Activated CD4-positive, alpha-beta T cell treated with anti-CD3 and anti-CD28 coated beads, Interleukin-2, amount 10 ng/mL, durations not matched to agents 24 days and 14 days (primary cell): ENCODE results near the gene NDFIP1. TPM values are rescaled to one million over a fixed set of nuclear protein-coding genes. Genes with fewer than 3 reads are reported as not detected.
"Not testable (repeated sequence)": the region's sequence is repeated elsewhere in the genome, so short reads cannot be mapped to it uniquely, and the experiment has no call there.

Experiments used
- DNase-seq: peaks from one replicate; pipeline ENCODE4 v3.0.0; 2022
- H3K27ac Mint-ChIP-seq: one replicate; pipeline ENCODE4 v1.8.0; 2022; ENCODE audit warnings: mild to moderate bottlenecking, mixed read lengths
- H3K27me3 Mint-ChIP-seq: one replicate; pipeline ENCODE4 v1.8.0; 2022; ENCODE audit warnings: mixed read lengths
- H3K36me3 Mint-ChIP-seq: one replicate; pipeline ENCODE4 v1.8.0; 2022; ENCODE audit warnings: low read depth, mild to moderate bottlenecking, mixed read lengths
- H3K4me1 Mint-ChIP-seq: one replicate; pipeline ENCODE4 v1.8.0; 2021; ENCODE audit warnings: mixed read lengths
- H3K4me3 Mint-ChIP-seq: one replicate; pipeline ENCODE4 v1.8.0; 2022; ENCODE audit warnings: mild to moderate bottlenecking, moderate library complexity, mixed read lengths
- H3K9me3 Mint-ChIP-seq: one replicate; pipeline ENCODE4 v1.8.0; 2021; ENCODE audit warnings: mixed read lengths
- intact Hi-C: fragments of 100-400 bp; cut with micrococcal nuclease; formaldehyde crosslinking; loops from one replicate; pipeline ENCODE4 v1.15.1; 2023
- total RNA-seq: library from RNA; stranded (reverse); gene quantifications from 2 replicates; pipeline ENCODE4 v1.2.3, GENCODE V29; 2022

NDFIP1 gene
- total RNA-seq, 1 donor from 2014 or later = 122 TPM

GRCh38 chr5:142183561-142183960 is 75.0 kb downstream of the NDFIP1 start:
- DNase-seq = no peak
- Mint-ChIP-seq H3K36me3 (no peaks in the 10 kb centered on the region), H3K9me3 (no peaks in the 10 kb centered on the region), H3K4me1 (peaks cover under 1% of the 10 kb centered on the region), H3K4me3 (no peak overlapping the region), H3K27ac (no peak overlapping the region), H3K27me3 (peaks cover 9% of the 10 kb centered on the region)
- intact Hi-C loops = no loop called here

DNA sequence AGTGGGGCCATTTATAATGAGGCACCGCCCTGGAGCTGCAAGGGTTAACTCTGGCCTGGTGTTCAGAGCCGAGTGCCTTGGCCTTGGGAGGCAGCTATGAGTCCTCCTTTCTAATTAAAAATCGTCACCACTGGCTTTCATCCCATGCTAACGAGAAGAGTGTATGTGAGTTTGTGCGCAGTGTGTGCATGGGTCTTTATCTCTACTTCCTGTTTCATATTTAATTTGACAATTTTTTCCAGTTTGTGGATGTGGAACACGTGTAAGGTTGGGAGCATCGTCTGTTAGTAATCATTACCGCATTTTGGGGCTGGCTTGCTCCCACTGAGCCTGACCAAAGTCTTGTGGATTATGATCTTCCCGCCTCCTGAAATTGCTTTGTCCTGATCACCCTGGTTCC is 76.4 kb downstream of the NDFIP1 start:
- H3K9me3 Mint-ChIP-seq = no peaks in the 10 kb centered on the region
- intact Hi-C loops = no loop called here
- H3K27ac Mint-ChIP-seq = no peak overlapping the region
- peaks cover 2% of the 10 kb centered on the region for H3K4me1 Mint-ChIP-seq
- DNase-seq = no peak
- H3K36me3 Mint-ChIP-seq = no peaks in the 10 kb centered on the region
- H3K4me3 Mint-ChIP-seq = no peak overlapping the region
- peaks cover 9% of the 10 kb centered on the region for H3K27me3 Mint-ChIP-seq

GRCh38 chr5:142186514-142186856 is 77.9 kb downstream of the NDFIP1 start:
- intact Hi-C loops = no loop called here
- H3K27me3 Mint-ChIP-seq = peaks cover 9% of the 10 kb centered on the region
- DNase-seq = no peak
- H3K9me3 Mint-ChIP-seq = no peaks in the 10 kb centered on the region
- H3K4me3 Mint-ChIP-seq = no peak overlapping the region
- peaks cover 2% of the 10 kb centered on the region for H3K4me1 Mint-ChIP-seq
- no peaks in the 10 kb centered on the region for H3K36me3 Mint-ChIP-seq
- H3K27ac Mint-ChIP-seq = no peak overlapping the region

DNA sequence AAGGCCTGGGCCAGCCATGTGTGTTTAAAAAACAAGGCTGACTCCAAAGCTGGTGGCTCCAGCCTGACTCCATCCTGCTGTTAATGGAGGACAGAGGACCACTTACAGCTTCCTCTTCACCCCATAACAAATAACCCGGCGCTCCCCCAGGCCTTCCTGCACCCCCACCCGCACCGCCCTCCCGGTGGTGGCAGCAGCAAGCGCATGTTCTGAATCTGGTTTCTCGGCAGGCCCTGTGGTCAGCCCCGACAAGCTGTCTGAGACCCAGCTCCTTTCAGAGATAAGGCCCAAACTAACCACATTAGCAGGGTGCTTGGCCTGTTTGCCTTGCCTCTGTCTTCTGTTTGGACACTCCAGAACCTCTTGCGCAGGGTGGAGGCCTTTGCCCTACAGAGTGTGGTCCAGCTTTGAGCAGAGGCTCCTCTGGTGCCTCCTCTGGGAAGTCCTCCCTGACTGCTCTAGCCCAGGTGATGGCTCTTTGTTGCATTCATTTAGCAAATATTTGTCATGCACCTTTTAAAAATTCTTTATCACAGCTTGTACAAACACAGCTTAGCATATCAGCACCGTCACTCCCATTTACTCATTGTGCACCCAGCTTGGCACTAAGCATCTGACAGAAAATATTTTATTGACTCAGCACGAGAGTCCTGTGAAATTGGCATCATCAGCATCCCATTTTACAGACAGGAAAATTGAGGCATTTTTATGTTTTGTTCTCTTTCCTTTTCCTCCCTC is 78.4 kb downstream of the NDFIP1 start:
- no peaks in the 10 kb centered on the region for H3K9me3 Mint-ChIP-seq
- H3K36me3 Mint-ChIP-seq = no peaks in the 10 kb centered on the region
- intact Hi-C loops = no loop called here
- no peak for DNase-seq
- H3K4me3 Mint-ChIP-seq = no peak overlapping the region
- peaks cover 2% of the 10 kb centered on the region for H3K4me1 Mint-ChIP-seq
- H3K27ac Mint-ChIP-seq = no peak overlapping the region
- peaks cover 9% of the 10 kb centered on the region for H3K27me3 Mint-ChIP-seq

GRCh38 chr5:142188691-142189090 is 80.1 kb downstream of the NDFIP1 start:
- H3K9me3 Mint-ChIP-seq, H3K27me3 Mint-ChIP-seq, H3K36me3 Mint-ChIP-seq, H3K4me3 Mint-ChIP-seq, DNase-seq, H3K4me1 Mint-ChIP-seq, intact Hi-C loops, H3K27ac Mint-ChIP-seq: not testable (repeated sequence)

DNA sequence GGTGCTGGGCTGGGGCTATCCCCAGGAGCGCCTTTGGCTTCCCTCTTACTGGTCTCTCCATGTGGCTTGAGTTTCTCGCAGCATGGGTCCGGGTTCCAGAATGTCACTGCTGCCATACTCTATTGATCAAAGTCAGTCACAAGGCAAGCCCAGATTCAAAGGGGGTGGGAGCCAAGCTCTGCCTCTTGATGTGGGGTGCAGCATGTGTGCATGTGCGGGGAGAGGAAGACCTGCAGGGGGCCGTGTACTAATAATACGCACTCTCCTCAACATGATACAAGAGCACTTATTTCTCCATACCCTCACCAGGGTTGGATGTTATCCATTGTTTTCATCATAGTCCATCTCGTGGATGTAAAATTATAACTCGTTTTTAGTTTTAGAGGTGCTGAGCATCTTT is 81.2 kb downstream of the NDFIP1 start:
- Mint-ChIP-seq H3K27me3 (peaks cover 4% of the 10 kb centered on the region), H3K27ac (no peak overlapping the region), H3K36me3 (no peaks in the 10 kb centered on the region), H3K4me1 (peaks cover 2% of the 10 kb centered on the region), H3K4me3 (no peak overlapping the region), H3K9me3 (no peaks in the 10 kb centered on the region)
- no peak for DNase-seq
- intact Hi-C loops = no loop called here

DNA sequence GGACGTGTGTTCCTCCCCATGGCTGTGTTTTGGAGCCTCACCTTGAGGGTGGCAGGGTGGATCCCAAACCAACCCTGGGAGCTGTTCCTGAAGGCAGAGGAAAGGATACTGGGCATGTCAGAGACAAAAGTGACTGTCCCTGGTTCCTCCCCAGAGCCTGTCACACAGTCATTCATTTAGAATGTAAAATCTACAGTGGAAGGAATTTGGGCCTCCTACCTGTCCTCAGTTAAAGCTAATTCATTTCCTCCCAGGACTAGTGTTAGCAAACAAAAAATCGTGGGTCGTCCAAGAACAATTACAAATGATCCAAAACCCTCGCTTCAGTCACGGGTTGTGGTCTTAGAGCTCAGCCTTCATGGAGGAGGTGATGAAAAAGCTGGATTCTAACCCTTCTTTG is 83.2 kb downstream of the NDFIP1 start:
- intact Hi-C loops = no loop called here
- no peak for DNase-seq
- Mint-ChIP-seq H3K27me3 (peaks cover 4% of the 10 kb centered on the region), H3K36me3 (no peaks in the 10 kb centered on the region), H3K27ac (no peak overlapping the region), H3K9me3 (no peaks in the 10 kb centered on the region), H3K4me1 (peaks cover 2% of the 10 kb centered on the region), H3K4me3 (no peak overlapping the region)

DNA sequence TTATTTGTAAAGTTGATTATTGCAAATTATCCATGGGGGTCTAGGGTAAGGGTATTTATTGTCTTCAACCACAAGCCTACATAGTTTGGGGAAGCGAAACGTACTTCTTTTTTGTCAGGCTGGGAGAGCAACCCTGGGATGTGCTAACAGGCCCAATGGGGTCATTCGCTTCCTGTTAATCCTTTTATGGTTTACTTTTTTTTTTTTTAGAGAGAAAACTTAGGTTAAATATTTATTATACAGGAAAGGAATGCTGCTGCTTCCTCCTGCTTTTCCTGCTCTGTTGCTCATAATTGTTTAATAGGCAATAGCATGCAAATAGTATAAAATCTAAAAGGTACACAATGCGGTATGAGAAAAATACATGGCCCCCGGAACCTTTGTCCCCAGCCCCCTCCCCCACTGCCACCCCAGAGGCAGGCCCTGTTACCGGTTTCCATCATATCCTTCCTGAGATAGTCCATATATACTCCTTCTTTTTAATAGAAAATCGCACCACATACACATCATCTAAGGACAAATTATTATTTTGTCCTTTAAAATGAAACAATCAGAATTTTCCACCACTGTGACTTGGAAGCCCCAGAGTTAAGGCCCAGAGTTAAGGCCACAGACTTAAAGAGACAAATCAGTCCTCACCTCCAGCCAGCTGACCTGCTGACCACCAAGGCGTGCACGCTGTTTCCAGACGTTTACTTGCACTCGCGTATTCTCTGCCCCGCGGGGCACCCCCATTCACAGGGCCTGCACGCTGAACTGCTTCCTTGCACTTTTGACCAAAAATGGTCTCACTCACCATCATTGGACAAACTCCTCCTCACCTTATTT is 83.9 kb downstream of the NDFIP1 start:
- no peaks in the 10 kb centered on the region for H3K36me3 Mint-ChIP-seq
- H3K27ac Mint-ChIP-seq = no peak overlapping the region
- peaks cover 3% of the 10 kb centered on the region for H3K27me3 Mint-ChIP-seq
- no peak overlapping the region for H3K4me3 Mint-ChIP-seq
- no peak for DNase-seq
- H3K4me1 Mint-ChIP-seq = peaks cover 2% of the 10 kb centered on the region
- no peaks in the 10 kb centered on the region for H3K9me3 Mint-ChIP-seq
- intact Hi-C loops = no loop called here

DNA sequence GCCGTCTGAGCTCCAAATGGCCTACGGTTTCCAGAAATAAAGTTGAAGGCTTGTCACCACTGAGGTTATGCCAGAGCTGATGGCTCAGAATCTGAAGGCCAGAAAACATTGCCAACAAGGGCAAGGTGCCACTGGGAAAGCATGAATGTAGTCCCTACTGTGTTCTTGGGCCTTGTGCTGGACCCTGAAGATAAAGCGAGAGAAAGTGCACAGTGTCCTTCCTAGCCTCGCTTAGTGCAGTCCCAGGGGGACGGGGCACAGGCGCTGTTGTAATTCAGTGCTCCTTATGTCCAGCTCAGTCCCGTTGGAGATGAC is 84.5 kb downstream of the NDFIP1 start:
- intact Hi-C loops = no loop called here
- Mint-ChIP-seq H3K4me1 (peaks cover 2% of the 10 kb centered on the region), H3K9me3 (no peaks in the 10 kb centered on the region), H3K4me3 (no peak overlapping the region), H3K27me3 (no peaks in the 10 kb centered on the region), H3K36me3 (no peaks in the 10 kb centered on the region), H3K27ac (no peak overlapping the region)
- DNase-seq = no peak

DNA sequence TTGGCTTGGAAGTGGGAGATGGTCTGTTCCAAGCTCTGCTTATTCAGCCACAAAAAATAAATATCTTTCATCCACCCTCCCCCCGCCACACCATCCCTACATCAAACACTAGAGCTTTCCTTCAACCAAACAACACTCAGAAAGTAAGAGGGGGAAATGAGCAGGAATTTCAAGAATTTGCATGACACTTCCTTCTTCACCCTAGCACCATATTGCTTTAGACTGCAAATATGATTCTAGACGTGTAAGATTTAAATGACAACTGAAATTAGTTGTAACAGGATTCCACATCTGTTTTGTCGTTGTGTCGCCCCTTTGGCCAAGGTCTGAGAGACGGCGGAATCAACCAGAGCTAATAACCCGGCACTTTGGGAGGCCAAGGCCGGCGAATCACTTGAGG is 88.5 kb downstream of the NDFIP1 start:
- Mint-ChIP-seq H3K36me3 (no peaks in the 10 kb centered on the region), H3K9me3 (no peaks in the 10 kb centered on the region), H3K27me3 (peaks cover 7% of the 10 kb centered on the region), H3K4me3 (no peak overlapping the region), H3K4me1 (no peaks in the 10 kb centered on the region), H3K27ac (no peak overlapping the region)
- no peak for DNase-seq
- intact Hi-C loops = no loop called here

DNA sequence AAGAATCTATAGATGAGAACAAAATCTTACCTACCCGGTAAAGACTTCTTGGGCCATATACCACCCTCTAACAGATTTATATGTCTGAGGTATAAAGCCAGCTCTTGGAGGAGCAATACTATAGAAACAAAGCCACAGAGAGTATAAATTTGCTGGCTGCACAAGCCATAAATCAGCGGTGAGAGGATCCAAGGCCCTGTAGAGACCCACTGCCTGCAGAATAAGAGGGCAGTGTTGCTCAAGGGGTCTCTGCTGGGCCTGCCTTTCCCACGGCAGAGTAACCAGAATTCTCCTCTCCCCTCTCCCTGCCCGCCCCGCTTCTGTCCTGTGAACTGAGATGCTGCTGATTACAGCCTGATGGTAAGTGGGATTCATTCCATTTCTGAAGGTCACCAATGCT is 89.2 kb downstream of the NDFIP1 start:
- no peak overlapping the region for H3K27ac Mint-ChIP-seq
- no peak for DNase-seq
- no peaks in the 10 kb centered on the region for H3K36me3 Mint-ChIP-seq
- H3K27me3 Mint-ChIP-seq = peaks cover 8% of the 10 kb centered on the region
- H3K4me3 Mint-ChIP-seq = no peak overlapping the region
- intact Hi-C loops = no loop called here
- H3K4me1 Mint-ChIP-seq = no peaks in the 10 kb centered on the region
- no peaks in the 10 kb centered on the region for H3K9me3 Mint-ChIP-seq

DNA sequence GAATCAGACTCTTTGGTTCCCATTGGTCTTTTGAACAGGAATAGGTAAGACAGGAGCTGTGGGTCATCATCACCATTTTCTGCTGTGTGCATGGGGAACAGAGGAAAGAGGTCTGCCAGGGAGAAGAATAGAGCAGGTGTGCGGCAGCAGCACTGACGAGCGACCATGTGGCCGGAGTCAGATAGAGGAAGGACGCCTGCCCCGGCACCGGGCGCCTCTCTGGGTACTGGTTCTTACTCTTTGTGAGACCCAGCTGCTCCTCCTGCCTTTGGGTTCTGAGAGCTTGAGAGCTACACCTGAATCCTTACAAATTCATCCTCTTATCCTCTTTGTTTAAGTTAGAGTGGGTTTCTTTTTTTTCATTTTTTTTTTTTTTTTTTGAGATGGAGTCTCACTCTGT is 90.8 kb downstream of the NDFIP1 start:
- no peaks in the 10 kb centered on the region for H3K9me3 Mint-ChIP-seq
- H3K4me3 Mint-ChIP-seq = no peak overlapping the region
- peaks cover 9% of the 10 kb centered on the region for H3K27me3 Mint-ChIP-seq
- no peaks in the 10 kb centered on the region for H3K36me3 Mint-ChIP-seq
- no peak for DNase-seq
- intact Hi-C loops = no loop called here
- H3K4me1 Mint-ChIP-seq = no peaks in the 10 kb centered on the region
- no peak overlapping the region for H3K27ac Mint-ChIP-seq

GRCh38 chr5:142200387-142200786 is 91.8 kb downstream of the NDFIP1 start:
- Mint-ChIP-seq H3K9me3 (no peaks in the 10 kb centered on the region), H3K27me3 (peaks cover 9% of the 10 kb centered on the region), H3K36me3 (no peaks in the 10 kb centered on the region), H3K27ac (no peak overlapping the region), H3K4me3 (no peak overlapping the region), H3K4me1 (no peaks in the 10 kb centered on the region)
- no peak for DNase-seq
- intact Hi-C loops = no loop called here

DNA sequence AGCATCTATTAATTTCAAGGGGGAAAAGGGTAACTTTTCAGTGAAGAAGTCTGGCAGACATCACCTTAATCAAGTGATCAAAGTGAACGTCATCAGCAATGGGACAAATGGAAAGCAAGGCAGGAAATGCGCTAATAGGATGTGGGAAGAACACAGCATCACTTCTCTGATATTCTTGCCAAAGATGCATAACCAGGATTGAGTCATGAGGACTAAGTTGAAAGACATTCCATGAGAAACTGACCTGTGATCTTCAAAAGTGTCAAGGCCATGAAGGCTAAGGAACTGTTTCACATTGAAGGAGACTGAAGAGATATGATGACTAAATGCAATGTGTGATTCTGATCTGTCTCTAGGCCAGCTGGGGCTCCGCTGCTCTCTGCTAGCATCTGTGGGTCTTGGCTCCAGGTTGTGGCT is 92.9 kb downstream of the NDFIP1 start:
- no peaks in the 10 kb centered on the region for H3K4me1 Mint-ChIP-seq
- no peak overlapping the region for H3K27ac Mint-ChIP-seq
- peaks cover 9% of the 10 kb centered on the region for H3K27me3 Mint-ChIP-seq
- H3K9me3 Mint-ChIP-seq = no peaks in the 10 kb centered on the region
- no peak overlapping the region for H3K4me3 Mint-ChIP-seq
- intact Hi-C loops = no loop called here
- H3K36me3 Mint-ChIP-seq = no peaks in the 10 kb centered on the region
- no peak for DNase-seq

GRCh38 chr5:142202282-142202681 is 93.7 kb downstream of the NDFIP1 start:
- DNase-seq = no peak
- peaks cover 9% of the 10 kb centered on the region for H3K27me3 Mint-ChIP-seq
- no peak overlapping the region for H3K27ac Mint-ChIP-seq
- no peak overlapping the region for H3K4me3 Mint-ChIP-seq
- no peaks in the 10 kb centered on the region for H3K4me1 Mint-ChIP-seq
- H3K36me3 Mint-ChIP-seq = no peaks in the 10 kb centered on the region
- intact Hi-C loops = no loop called here
- H3K9me3 Mint-ChIP-seq = no peaks in the 10 kb centered on the region
